Body of pancreas (tissue), 4 donors: ENCODE results near the gene SP7. TPM values are rescaled to one million over a fixed set of nuclear protein-coding genes. Genes with fewer than 3 reads are reported as not detected.
"Not testable (repeated sequence)": the region's sequence is repeated elsewhere in the genome, so short reads cannot be mapped to it uniquely, and the experiment has no call there.

Source experiments
- ATAC-seq: fragments of 150-250 bp; one replicate; pipeline ENCODE4 v1.9.1; 2016
- DNase-seq, 4 donors: peaks; one replicate each; pipeline ENCODE4 v3.0.0-alpha.2; 2019
- H3K27ac ChIP-seq, 4 donors: fragments of 200-600 bp; sonication (generic); 1 replicate in 3 of 4; 2 replicates in 1 of 4; pipeline versions ENCODE4 v1.5.1 to v1.6.1; 2016 to 2019; ENCODE audit warnings: mild to moderate bottlenecking in 1 of 4, mixed read lengths in 1 of 4, moderate library complexity in 1 of 4
- H3K27me3 ChIP-seq, 2 donors: fragments of 200-600 bp; sonication (generic); one replicate each; pipeline ENCODE4 v1.6.0; 2016; ENCODE audit warnings: mild to moderate bottlenecking in 1 of 2
- H3K36me3 ChIP-seq, 2 donors: fragments of 200-600 bp; sonication (generic); replicated peaks in 1 of 2; 2 replicates each; pipeline ENCODE4 v1.5.1; 2016; ENCODE audit warnings: low read depth in 2 of 2; ENCODE audit not compliant: insufficient read depth in 1 of 2
- H3K4me1 ChIP-seq: fragments of 200-600 bp; sonication (generic); one replicate; pipeline ENCODE4 v1.6.0; 2016
- H3K4me3 ChIP-seq, 2 donors: fragments of 200-600 bp; sonication (generic); 1 replicate in 1 of 2; 2 replicates in 1 of 2; pipeline ENCODE4 v1.5.1; 2016 to 2019
- H3K9me3 ChIP-seq, 3 donors: fragments of 200-600 bp; sonication (generic); 1 replicate in 2 of 3; 2 replicates in 1 of 3; pipeline ENCODE4 v1.5.1; 2016
- CTCF ChIP-seq, 7 experiments: fragments of 450-650 bp in 4 of 7; fragments of 200-600 bp in 3 of 7; sonication (generic) in 3 of 7; IDR thresholded peaks; one replicate each; pipeline ENCODE4 v1.5.1; 2016 to 2019; ENCODE audit warnings: antibody characterized with exemption in 7 of 7
- POLR2A ChIP-seq, 3 donors: fragments of 450-650 bp; IDR thresholded peaks; one replicate each; pipeline ENCODE4 v1.6.1; 2016; ENCODE audit warnings: antibody characterized with exemption in 3 of 3, mild to moderate bottlenecking in 2 of 3
- WGBS, 2 donors: methylation state at CpG; one replicate each; pipeline ENCODE4 v1.1.5; 2017; 5-methylcytosine and 5-hydroxymethylcytosine counted together
- intact Hi-C: fragments of 100-400 bp; cut with DNase I; formaldehyde crosslinking; loops from one replicate; pipeline ENCODE4 v1.15.1; 2023
- total RNA-seq, 2 donors: library from RNA; depleted of rRNA; stranded (reverse); fragments of >200 nt; gene quantifications; one replicate each; pipeline ENCODE4 v1.1.0, GENCODE V29; 2016

The SP7 gene
- total RNA-seq, 2 donors from 2014 or later, result not detected

- WGBS, 2 donors, result 1 to 2% methylated on average over 9 to 49 of the region's 51 CpGs
- Histone ChIP-seq H3K27ac (peak within 1 kb of the TSS in 2 of 4 donors; percentile 74 to 76), H3K9me3 (no peaks in the 10 kb centered on the region), H3K27me3 (no peaks in the 10 kb centered on the region), H3K36me3 (peaks cover 0 to 9% of the 10 kb centered on the region in 2 donors), H3K4me1 (peaks cover 49% of the 10 kb centered on the region), H3K4me3 (peak within 1 kb of the TSS; percentile 48 to 85)
- ATAC-seq, result peak; percentile 83
- TF ChIP-seq CTCF (IDR thresholded peaks at IDR 0.05) (peak in 4 of 7 experiments; percentile 10 to 45 (median 35)), POLR2A (IDR thresholded peaks at IDR 0.05) (peak; percentile 35 to 82 (median 81))
- intact Hi-C loops, result no loop called here
- peak; percentile 87 to 93 (median 91) for DNase-seq
Observed at GRCh38 chr12:53299454-53300180, 36.5 kb downstream of the SP7 start, which contains the start of gene MYG1. Gene MYG1, plus strand, starts transcription at chr12:53299695. Its CDS starts 43 bp downstream, at chr12:53299738.

GRCh38 chr12:53299101-53299453 is 37.1 kb downstream of the SP7 start:
- intact Hi-C loops, result no loop called here
- H3K4me3 ChIP-seq, result no peak overlapping the region
- peak overlapping the region in 2 of 4 donors; percentile 74 to 76 for H3K27ac ChIP-seq
- H3K27me3 ChIP-seq, result no peaks in the 10 kb centered on the region
- peaks cover 50% of the 10 kb centered on the region for H3K4me1 ChIP-seq
- DNase-seq (peak in 1 of 4 donors; percentile 44), ATAC-seq (no peak)
- no peak for TF ChIP-seq CTCF (IDR thresholded peaks at IDR 0.05)
- TF ChIP-seq POLR2A (IDR thresholded peaks at IDR 0.05), result no peak
- H3K9me3 ChIP-seq, result no peaks in the 10 kb centered on the region
- H3K36me3 ChIP-seq, result peaks cover 0 to 9% of the 10 kb centered on the region in 2 donors
- 43 to 51% methylated on average over 5 of the region's 5 CpGs for WGBS, 2 donors

GRCh38 chr12:53298164-53298563 is 38.0 kb downstream of the SP7 start:
- ATAC-seq, result no peak
- H3K27ac ChIP-seq, result peak overlapping the region in 1 of 4 donors; percentile 74
- 55 to 66% methylated on average over 5 of the region's 5 CpGs for WGBS, 2 donors

GRCh38 chr12:53297106-53297505 is 39.0 kb downstream of the SP7 start:
- intact Hi-C loops, result not testable (repeated sequence)

More at GRCh38 chr12:53298164-53298563, 38.0 kb downstream of the SP7 start:
- H3K9me3 ChIP-seq, result no peaks in the 10 kb centered on the region
- peak in 1 of 4 donors; percentile 20 for DNase-seq
- TF ChIP-seq CTCF (IDR thresholded peaks at IDR 0.05) (no peak), POLR2A (IDR thresholded peaks at IDR 0.05) (no peak)
- H3K4me1 ChIP-seq, result peaks cover 50% of the 10 kb centered on the region
- peaks cover 0 to 8% of the 10 kb centered on the region in 2 donors for H3K36me3 ChIP-seq
- H3K27me3 ChIP-seq, result no peaks in the 10 kb centered on the region
- H3K4me3 ChIP-seq, result no peak overlapping the region
- intact Hi-C loops, result no loop called here

GRCh38 chr12:53295891-53296219 is 40.3 kb downstream of the SP7 start:
- no peaks in the 10 kb centered on the region for H3K9me3 ChIP-seq
- H3K27me3 ChIP-seq, result no peaks in the 10 kb centered on the region
- peaks cover 0 to 2% of the 10 kb centered on the region in 2 donors for H3K36me3 ChIP-seq
- DNase-seq (no peak), ATAC-seq (no peak)
- intact Hi-C loops, result no loop called here
- 1 to 2% methylated on average over 11 to 12 of the region's 12 CpGs for WGBS, 2 donors
- TF ChIP-seq CTCF (IDR thresholded peaks at IDR 0.05), result no peak
- no peak for TF ChIP-seq POLR2A (IDR thresholded peaks at IDR 0.05)
- peak overlapping the region; percentile 19 to 84 (median 79) for H3K27ac ChIP-seq
- peak overlapping the region; percentile 35 to 53 for H3K4me3 ChIP-seq
- peaks cover 43% of the 10 kb centered on the region for H3K4me1 ChIP-seq

More at GRCh38 chr12:53297106-53297505, 39.0 kb downstream of the SP7 start:
- H3K9me3 ChIP-seq, H3K4me3 ChIP-seq, DNase-seq, H3K27me3 ChIP-seq, H3K36me3 ChIP-seq, H3K27ac ChIP-seq, ATAC-seq: not testable (repeated sequence)
- 91 to 93% methylated on average over 10 of the region's 10 CpGs for WGBS, 2 donors
- peaks cover 50% of the 10 kb centered on the region for H3K4me1 ChIP-seq
